ENCODE data around the gene CCDC91.

CCDC91 gene

GRCh38 chr12:28340261-28341045 is 150.2 kb downstream of the CCDC91 start:
- no peaks in the 10 kb centered on the region for H3K27me3 ChIP-seq (replicated peaks; ENCODE audit: control insufficient read depth, insufficient read depth, low read length)
- DNase-seq (ENCODE audit: extremely low read depth, insufficient read length), result no peak
- H3K36me3 ChIP-seq (ENCODE audit: control insufficient read depth, insufficient read depth, low read length), result no peaks in the 10 kb centered on the region; the same call in 1 of the 2 replicates
- H3K4me3 ChIP-seq (replicated peaks; ENCODE audit: low read depth, low read length), result no peak overlapping the region
- TF ChIP-seq, protein P1, sequence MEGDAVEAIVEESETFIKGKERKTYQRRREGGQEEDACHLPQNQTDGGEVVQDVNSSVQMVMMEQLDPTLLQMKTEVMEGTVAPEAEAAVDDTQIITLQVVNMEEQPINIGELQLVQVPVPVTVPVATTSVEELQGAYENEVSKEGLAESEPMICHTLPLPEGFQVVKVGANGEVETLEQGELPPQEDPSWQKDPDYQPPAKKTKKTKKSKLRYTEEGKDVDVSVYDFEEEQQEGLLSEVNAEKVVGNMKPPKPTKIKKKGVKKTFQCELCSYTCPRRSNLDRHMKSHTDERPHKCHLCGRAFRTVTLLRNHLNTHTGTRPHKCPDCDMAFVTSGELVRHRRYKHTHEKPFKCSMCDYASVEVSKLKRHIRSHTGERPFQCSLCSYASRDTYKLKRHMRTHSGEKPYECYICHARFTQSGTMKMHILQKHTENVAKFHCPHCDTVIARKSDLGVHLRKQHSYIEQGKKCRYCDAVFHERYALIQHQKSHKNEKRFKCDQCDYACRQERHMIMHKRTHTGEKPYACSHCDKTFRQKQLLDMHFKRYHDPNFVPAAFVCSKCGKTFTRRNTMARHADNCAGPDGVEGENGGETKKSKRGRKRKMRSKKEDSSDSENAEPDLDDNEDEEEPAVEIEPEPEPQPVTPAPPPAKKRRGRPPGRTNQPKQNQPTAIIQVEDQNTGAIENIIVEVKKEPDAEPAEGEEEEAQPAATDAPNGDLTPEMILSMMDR (IDR thresholded peaks at IDR 0.05; ENCODE audit: insufficient read depth, low read length, poor library complexity, severe bottlenecking), result no peak

DNA sequence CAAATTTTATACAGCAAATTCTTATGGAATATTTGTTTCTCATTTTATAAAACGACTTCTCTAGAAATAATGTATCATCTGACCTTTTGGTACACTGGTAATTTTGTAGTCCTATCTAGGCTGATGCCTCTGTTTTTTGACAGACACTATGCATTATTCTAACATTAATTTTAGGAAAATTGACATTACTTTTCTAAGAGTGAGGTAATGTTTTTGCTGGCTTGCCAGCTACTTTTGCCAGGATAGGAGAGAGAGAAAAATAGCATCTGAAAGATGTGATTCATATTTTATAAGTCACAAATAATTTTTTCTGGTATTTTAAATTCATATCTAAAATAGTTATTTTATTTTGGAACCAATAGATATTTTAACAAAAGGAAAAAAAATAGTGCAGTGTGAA is 153.5 kb downstream of the CCDC91 start:
- TF ChIP-seq, protein P1 (IDR thresholded peaks at IDR 0.05; ENCODE audit: insufficient read depth, low read length, poor library complexity, severe bottlenecking), result no peak
- H3K36me3 ChIP-seq (ENCODE audit: control insufficient read depth, insufficient read depth, low read length), result no peaks in the 10 kb centered on the region; the same call in 1 of the 2 replicates
- H3K27me3 ChIP-seq (replicated peaks; ENCODE audit: control insufficient read depth, insufficient read depth, low read length), result no peaks in the 10 kb centered on the region
- DNase-seq (ENCODE audit: extremely low read depth, insufficient read length), result no peak
- no peak overlapping the region for H3K4me3 ChIP-seq (replicated peaks; ENCODE audit: low read depth, low read length)

DNA sequence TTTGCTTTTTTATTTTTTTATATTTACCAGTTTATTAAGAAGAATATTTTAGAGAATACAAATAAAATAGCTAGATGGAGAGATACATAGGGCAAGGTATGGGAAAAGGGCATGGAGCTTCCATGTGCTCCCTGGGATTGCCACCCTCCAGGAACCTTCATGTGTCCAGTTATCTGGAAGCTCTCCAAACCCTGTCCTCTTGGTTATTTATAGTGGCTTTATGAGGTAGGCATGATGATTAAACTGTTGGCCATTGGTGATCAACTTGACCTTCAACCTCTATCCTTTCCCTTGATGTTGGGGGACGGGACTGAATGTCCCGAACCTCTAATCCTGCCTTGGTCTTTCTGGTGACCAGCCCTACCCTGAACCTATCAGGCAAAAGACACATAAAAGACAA is 156.3 kb downstream of the CCDC91 start:
- Histone ChIP-seq H3K27me3 (replicated peaks; ENCODE audit: control insufficient read depth, insufficient read depth, low read length) (no peaks in the 10 kb centered on the region), H3K4me3 (replicated peaks; ENCODE audit: low read depth, low read length) (no peak overlapping the region), H3K36me3 (ENCODE audit: control insufficient read depth, insufficient read depth, low read length) (no peaks in the 10 kb centered on the region)
- no peak for DNase-seq (ENCODE audit: extremely low read depth, insufficient read length)
- TF ChIP-seq, protein P1 (IDR thresholded peaks at IDR 0.05; ENCODE audit: insufficient read depth, low read length, poor library complexity, severe bottlenecking), result no peak

DNA sequence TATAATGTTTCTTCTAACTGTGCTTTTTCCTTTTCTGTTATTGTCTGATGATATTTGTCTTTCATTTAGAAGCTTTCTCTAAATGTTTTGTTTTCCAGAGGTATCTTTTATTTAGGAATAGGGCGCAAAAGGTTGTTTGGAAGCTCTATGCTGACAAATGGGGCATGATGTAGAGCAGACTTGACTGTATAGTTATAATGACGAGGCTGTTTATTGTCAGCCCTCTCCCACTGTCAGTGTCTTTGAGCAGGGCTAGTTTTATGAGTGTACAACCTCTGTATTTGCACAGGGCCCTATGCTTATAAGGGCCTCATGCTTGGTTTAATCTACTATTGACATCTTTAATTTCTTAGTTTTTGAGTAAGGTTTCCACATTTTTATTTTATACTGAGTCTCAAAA is 158.9 kb downstream of the CCDC91 start:
- Histone ChIP-seq H3K4me3 (replicated peaks; ENCODE audit: low read depth, low read length) (no peak overlapping the region), H3K36me3 (ENCODE audit: control insufficient read depth, insufficient read depth, low read length) (no peaks in the 10 kb centered on the region), H3K27me3 (replicated peaks; ENCODE audit: control insufficient read depth, insufficient read depth, low read length) (no peaks in the 10 kb centered on the region)
- no peak for DNase-seq (ENCODE audit: extremely low read depth, insufficient read length)
- TF ChIP-seq, protein P1 (IDR thresholded peaks at IDR 0.05; ENCODE audit: insufficient read depth, low read length, poor library complexity, severe bottlenecking), result no peak

- no peak overlapping the region for H3K4me3 ChIP-seq (replicated peaks; ENCODE audit: low read depth, low read length)
- DNase-seq (ENCODE audit: extremely low read depth, insufficient read length), result no peak
- H3K27me3 ChIP-seq (replicated peaks; ENCODE audit: control insufficient read depth, insufficient read depth, low read length), result no peaks in the 10 kb centered on the region
- no peaks in the 10 kb centered on the region for H3K36me3 ChIP-seq (ENCODE audit: control insufficient read depth, insufficient read depth, low read length)
- TF ChIP-seq, protein P1 (IDR thresholded peaks at IDR 0.05; ENCODE audit: insufficient read depth, low read length, poor library complexity, severe bottlenecking), result no peak
Measured at GRCh38 chr12:28350502-28350901, 160.2 kb downstream of the CCDC91 start.

All from GM06990 (cell line).